ENCODE measurements around the gene PRF1. TPM values are rescaled to one million over a fixed set of nuclear protein-coding genes. Genes with fewer than 3 reads are reported as not detected.

PRF1 gene
- total and polyA plus RNA-seq, 2 of the 13 experiments (the other 11 are each of a cell fraction or from before 2014, with no cell fraction given): 1.00 to 1.4 TPM

DNA sequence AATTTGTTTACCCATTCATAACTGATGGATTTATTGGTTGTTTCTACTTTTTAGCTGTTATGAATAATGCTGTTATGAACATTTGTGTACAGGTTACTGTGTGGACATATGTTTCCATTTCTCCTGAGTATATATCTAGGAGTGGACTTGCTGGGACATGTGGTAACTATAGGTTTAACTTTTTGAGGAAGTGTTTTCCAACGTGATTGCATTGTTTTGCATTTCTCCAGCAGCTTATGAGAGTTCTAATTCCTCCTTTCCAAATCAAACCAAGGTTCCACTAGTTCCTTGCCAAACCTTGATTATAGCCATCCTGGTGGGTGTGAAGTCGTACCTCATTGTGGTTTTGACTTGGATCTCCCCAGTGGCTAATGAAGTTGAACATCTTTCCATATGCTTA is 2.6 kb upstream of the PRF1 start (continued):
- TF ChIP-seq, protein P1, sequence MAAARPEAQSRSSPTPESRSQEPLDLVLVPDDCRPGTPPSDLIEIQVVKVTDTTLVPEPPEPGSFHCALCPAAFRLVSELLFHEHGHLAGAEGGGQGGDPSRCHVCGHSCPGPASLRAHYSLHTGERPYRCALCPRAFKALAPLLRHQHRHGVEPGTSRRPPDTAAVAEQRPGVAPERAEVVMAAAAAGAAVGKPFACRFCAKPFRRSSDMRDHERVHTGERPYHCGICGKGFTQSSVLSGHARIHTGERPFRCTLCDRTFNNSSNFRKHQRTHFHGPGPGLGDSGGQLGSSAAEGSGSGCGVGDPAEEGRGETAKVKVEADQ (CRISPR knock-in tag; IDR thresholded peaks at IDR 0.05; ENCODE audit: borderline replicate concordance): no peak
- no peak for TF ChIP-seq IKZF1 (IDR thresholded peaks at IDR 0.05)
- no peak for TF ChIP-seq MTF2 (CRISPR knock-in tag; IDR thresholded peaks at IDR 0.05; ENCODE audit: borderline replicate concordance)
- no peak for TF ChIP-seq ZNF292 (CRISPR knock-in tag; IDR thresholded peaks at IDR 0.05; ENCODE audit: borderline replicate concordance, low read depth)
- TF ChIP-seq, protein P2, sequence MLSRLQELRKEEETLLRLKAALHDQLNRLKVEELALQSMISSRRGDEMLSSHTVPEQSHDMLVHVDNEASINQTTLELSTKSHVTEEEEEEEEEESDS (CRISPR knock-in tag; IDR thresholded peaks at IDR 0.05; ENCODE audit: borderline replicate concordance): no peak

DNA sequence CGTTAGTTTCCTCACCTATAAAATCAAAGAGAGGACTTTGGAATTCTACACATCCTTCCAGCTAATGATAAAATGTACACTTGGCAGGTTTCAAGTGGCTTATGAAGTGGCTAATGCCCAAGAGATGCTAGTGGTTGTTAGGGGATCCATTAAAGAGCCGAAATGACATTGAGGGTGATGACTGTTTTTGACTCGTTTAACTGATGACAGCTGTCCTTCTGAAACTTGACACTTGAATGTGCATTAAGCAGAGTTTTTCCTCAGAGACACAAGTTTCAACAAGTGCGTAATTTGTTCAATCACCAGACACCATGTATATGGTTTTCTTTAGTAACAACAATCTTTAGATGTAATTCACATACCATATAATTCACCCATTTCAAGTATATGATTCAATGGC is 1.6 kb upstream of the PRF1 start:
- H3K36me3 ChIP-seq (replicated peaks in 1 of 2; ENCODE audit: control insufficient read depth in 1 of 2, insufficient read depth in 2 of 2, low read length in 2 of 2): no peaks in the 10 kb centered on the region
- no peaks in the 10 kb centered on the region for H3K27me3 ChIP-seq (ENCODE audit: control insufficient read depth in 1 of 2, insufficient read depth in 2 of 2, low read length in 2 of 2)
- FAIRE-seq (no peak), ATAC-seq (no peak), DNase-seq (ENCODE audit: low spot score) (no peak)
- intact Hi-C loops (cut with micrococcal nuclease; ENCODE audit: unreplicated experiment) (no loop called here), in situ Hi-C loops (cut with HindIII; ENCODE audit: extremely low pct_ligation_motif_present, low pct_unique_long_range_greater_than_20kb) (no loop called here)
- WGBS (ENCODE audit: low lambda C conversion rate): 34% methylated on average over 4 of the region's 4 CpGs
- H3K9ac ChIP-seq (ENCODE audit: insufficient read depth, low read depth, low read length): no peak overlapping the region
- POLR2A ChIA-PET: no interaction called here
- H3K4me2 ChIP-seq (ENCODE audit: low read depth, low read length): no peak overlapping the region
- H3K4me3 ChIP-seq (replicated peaks in 1 of 3; ENCODE audit: insufficient read depth in 1 of 3, low read depth in 2 of 3, low read length in 3 of 3): no peak overlapping the region
- H3K79me2 ChIP-seq (ENCODE audit: insufficient read depth, low read length): no peaks in the 10 kb centered on the region
- no peaks in the 10 kb centered on the region for H3K9me3 ChIP-seq (ENCODE audit: low read length)
- no peak overlapping the region for H3K27ac ChIP-seq (ENCODE audit: extremely low read length, insufficient read depth, low read length)
- no TSS peak for BruUV-seq (replicated peaks)
- CTCF ChIA-PET (ENCODE audit: low intra/inter-chr PET ratio, low total read pairs): no interaction called here
- peaks cover 8% of the 10 kb centered on the region; the same call in 1 of the 2 replicates for H3K4me1 ChIP-seq (ENCODE audit: insufficient read depth, low read length)
- H4K20me1 ChIP-seq (ENCODE audit: insufficient read depth, low read length): no peaks in the 10 kb centered on the region
- H2AFZ ChIP-seq (ENCODE audit: low read length): no peak overlapping the region
- TF ChIP-seq ZNF737 (CRISPR knock-in tag; IDR thresholded peaks at IDR 0.05; ENCODE audit: borderline replicate concordance) (no peak), ISL2 (CRISPR knock-in tag; IDR thresholded peaks at IDR 0.05) (no peak), FOXO1 (CRISPR knock-in tag; IDR thresholded peaks at IDR 0.05) (no peak), ZNF260 (CRISPR knock-in tag; IDR thresholded peaks at IDR 0.05; ENCODE audit: borderline replicate concordance, low read depth) (no peak), ZFP1 (CRISPR knock-in tag; IDR thresholded peaks at IDR 0.05) (no peak), CHCHD3 (CRISPR knock-in tag; IDR thresholded peaks at IDR 0.05) (no peak), ZMYM2 (CRISPR knock-in tag; IDR thresholded peaks at IDR 0.05) (no peak), ZNF350 (CRISPR knock-in tag; IDR thresholded peaks at IDR 0.05; ENCODE audit: borderline replicate concordance, low read depth) (no peak), ATRX (CRISPR knock-in tag; IDR thresholded peaks at IDR 0.05; ENCODE audit: borderline replicate concordance) (no peak), CCDC6 (CRISPR knock-in tag; IDR thresholded peaks at IDR 0.05) (no peak), ZNF143 (CRISPR knock-in tag; IDR thresholded peaks at IDR 0.05) (no peak), KLF11 (CRISPR knock-in tag; IDR thresholded peaks at IDR 0.05) (no peak)
- TF ChIP-seq, protein P3, sequence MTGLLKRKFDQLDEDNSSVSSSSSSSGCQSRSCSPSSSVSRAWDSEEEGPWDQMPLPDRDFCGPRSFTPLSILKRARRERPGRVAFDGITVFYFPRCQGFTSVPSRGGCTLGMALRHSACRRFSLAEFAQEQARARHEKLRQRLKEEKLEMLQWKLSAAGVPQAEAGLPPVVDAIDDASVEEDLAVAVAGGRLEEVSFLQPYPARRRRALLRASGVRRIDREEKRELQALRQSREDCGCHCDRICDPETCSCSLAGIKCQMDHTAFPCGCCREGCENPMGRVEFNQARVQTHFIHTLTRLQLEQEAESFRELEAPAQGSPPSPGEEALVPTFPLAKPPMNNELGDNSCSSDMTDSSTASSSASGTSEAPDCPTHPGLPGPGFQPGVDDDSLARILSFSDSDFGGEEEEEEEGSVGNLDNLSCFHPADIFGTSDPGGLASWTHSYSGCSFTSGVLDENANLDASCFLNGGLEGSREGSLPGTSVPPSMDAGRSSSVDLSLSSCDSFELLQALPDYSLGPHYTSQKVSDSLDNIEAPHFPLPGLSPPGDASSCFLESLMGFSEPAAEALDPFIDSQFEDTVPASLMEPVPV (CRISPR knock-in tag; IDR thresholded peaks at IDR 0.05): no peak
- TF ChIP-seq, protein P4, sequence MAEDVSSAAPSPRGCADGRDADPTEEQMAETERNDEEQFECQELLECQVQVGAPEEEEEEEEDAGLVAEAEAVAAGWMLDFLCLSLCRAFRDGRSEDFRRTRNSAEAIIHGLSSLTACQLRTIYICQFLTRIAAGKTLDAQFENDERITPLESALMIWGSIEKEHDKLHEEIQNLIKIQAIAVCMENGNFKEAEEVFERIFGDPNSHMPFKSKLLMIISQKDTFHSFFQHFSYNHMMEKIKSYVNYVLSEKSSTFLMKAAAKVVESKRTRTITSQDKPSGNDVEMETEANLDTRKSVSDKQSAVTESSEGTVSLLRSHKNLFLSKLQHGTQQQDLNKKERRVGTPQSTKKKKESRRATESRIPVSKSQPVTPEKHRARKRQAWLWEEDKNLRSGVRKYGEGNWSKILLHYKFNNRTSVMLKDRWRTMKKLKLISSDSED (CRISPR knock-in tag; IDR thresholded peaks at IDR 0.05): no peak
- TF ChIP-seq, protein P5, sequence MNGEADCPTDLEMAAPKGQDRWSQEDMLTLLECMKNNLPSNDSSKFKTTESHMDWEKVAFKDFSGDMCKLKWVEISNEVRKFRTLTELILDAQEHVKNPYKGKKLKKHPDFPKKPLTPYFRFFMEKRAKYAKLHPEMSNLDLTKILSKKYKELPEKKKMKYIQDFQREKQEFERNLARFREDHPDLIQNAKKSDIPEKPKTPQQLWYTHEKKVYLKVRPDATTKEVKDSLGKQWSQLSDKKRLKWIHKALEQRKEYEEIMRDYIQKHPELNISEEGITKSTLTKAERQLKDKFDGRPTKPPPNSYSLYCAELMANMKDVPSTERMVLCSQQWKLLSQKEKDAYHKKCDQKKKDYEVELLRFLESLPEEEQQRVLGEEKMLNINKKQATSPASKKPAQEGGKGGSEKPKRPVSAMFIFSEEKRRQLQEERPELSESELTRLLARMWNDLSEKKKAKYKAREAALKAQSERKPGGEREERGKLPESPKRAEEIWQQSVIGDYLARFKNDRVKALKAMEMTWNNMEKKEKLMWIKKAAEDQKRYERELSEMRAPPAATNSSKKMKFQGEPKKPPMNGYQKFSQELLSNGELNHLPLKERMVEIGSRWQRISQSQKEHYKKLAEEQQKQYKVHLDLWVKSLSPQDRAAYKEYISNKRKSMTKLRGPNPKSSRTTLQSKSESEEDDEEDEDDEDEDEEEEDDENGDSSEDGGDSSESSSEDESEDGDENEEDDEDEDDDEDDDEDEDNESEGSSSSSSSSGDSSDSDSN (CRISPR knock-in tag; IDR thresholded peaks at IDR 0.05): no peak
